GM23338 (cell line): ENCODE data around the gene TINAG. TPM values are rescaled to one million over a fixed set of nuclear protein-coding genes. Genes with fewer than 3 reads are reported as not detected.
A peak's percentile ranks its signal among the peaks of the same experiment; 100 is the strongest.

Source experiments
- ATAC-seq: fragments of 200-7000 bp; cut with Tn5 transposase; 3 replicates; pipeline ENCODE4 v1.9.1; 2020
- DNase-seq: peaks from one replicate; pipeline ENCODE4 v3.0.0-alpha.2; 2015; ENCODE audit warnings: low spot score
- H2AFZ ChIP-seq: fragments of 200-600 bp; sonication (generic); 2 replicates; pipeline ENCODE4 v1.8.0; 2016; ENCODE audit warnings: antibody characterized with exemption, mild to moderate bottlenecking, moderate library complexity
- H3F3A ChIP-seq: fragments of 200-600 bp; sonication (generic); replicated peaks from 2 replicates; pipeline ENCODE4 v1.8.0; 2017; ENCODE audit warnings: antibody characterized with exemption, mixed run types, low read depth
- H3K27ac ChIP-seq: fragments of 200-600 bp; sonication (generic); 2 replicates; pipeline ENCODE4 v1.6.1; 2016; ENCODE audit warnings: low read depth
- H3K27me3 ChIP-seq: fragments of 200-600 bp; sonication (generic); 2 replicates; pipeline ENCODE4 v1.8.0; 2016; ENCODE audit warnings: mild to moderate bottlenecking, mixed run types, moderate library complexity; ENCODE audit not compliant: insufficient read depth
- H3K36me3 ChIP-seq: fragments of 200-600 bp; sonication (generic); 2 replicates; pipeline ENCODE4 v1.8.0; 2016; ENCODE audit warnings: mild to moderate bottlenecking; ENCODE audit not compliant: insufficient read depth
- H3K4me1 ChIP-seq: fragments of 200-600 bp; sonication (generic); 2 replicates; pipeline ENCODE4 v1.8.0; 2016; ENCODE audit warnings: mild to moderate bottlenecking, moderate library complexity; ENCODE audit not compliant: insufficient read depth
- H3K4me2 ChIP-seq: fragments of 200-600 bp; sonication (generic); 2 replicates; pipeline ENCODE4 v1.7.1; 2017; ENCODE audit warnings: mixed run types
- H3K4me3 ChIP-seq: fragments of 200-600 bp; sonication (generic); 2 replicates; pipeline ENCODE4 v1.6.1; 2016; ENCODE audit warnings: mixed run types
- H3K79me2 ChIP-seq: fragments of 200-600 bp; sonication (generic); replicated peaks from 2 replicates; pipeline ENCODE4 v1.8.0; 2017; ENCODE audit warnings: mild to moderate bottlenecking; ENCODE audit not compliant: insufficient read depth
- H3K9me2 ChIP-seq: fragments of 200-600 bp; sonication (generic); 2 replicates; pipeline ENCODE4 v1.8.0; 2017; ENCODE audit not compliant: insufficient read depth
- H4K20me1 ChIP-seq: fragments of 200-600 bp; sonication (generic); replicated peaks from 2 replicates; pipeline ENCODE4 v1.8.0; 2017; ENCODE audit warnings: mild to moderate bottlenecking; ENCODE audit not compliant: insufficient read depth
- H3K27ac Mint-ChIP-seq: 2 replicates; pipeline ENCODE4 v1.8.0; 2020; ENCODE audit warnings: inconsistent platforms, mild to moderate bottlenecking, moderate library complexity, mixed read lengths
- H3K27me3 Mint-ChIP-seq: 3 replicates; pipeline ENCODE4 v1.8.0; 2022; ENCODE audit warnings: low read depth, mild to moderate bottlenecking, moderate library complexity, mixed read lengths, inconsistent platforms; ENCODE audit not compliant: insufficient read depth, poor library complexity
- H3K36me3 Mint-ChIP-seq: 3 replicates; pipeline ENCODE4 v1.8.0; 2021; ENCODE audit warnings: low read depth, mild to moderate bottlenecking, inconsistent platforms, moderate library complexity, mixed read lengths
- H3K4me1 Mint-ChIP-seq: 3 replicates; pipeline ENCODE4 v1.8.0; 2020; ENCODE audit warnings: mild to moderate bottlenecking, inconsistent platforms, mixed read lengths
- H3K4me3 Mint-ChIP-seq: 3 replicates; pipeline ENCODE4 v1.8.0; 2021; ENCODE audit warnings: moderate library complexity, mild to moderate bottlenecking, inconsistent platforms, mixed read lengths
- H3K9me3 Mint-ChIP-seq: 3 replicates; pipeline ENCODE4 v1.8.0; 2020; ENCODE audit warnings: moderate library complexity, mild to moderate bottlenecking, inconsistent platforms, mixed read lengths
- CREB1 ChIP-seq: fragments of 250-450 bp; sonication (Bioruptor Pico); IDR thresholded peaks from 2 replicates; pipeline ENCODE4 v1.5.0; 2020; ENCODE audit warnings: low read depth, mild to moderate bottlenecking, moderate library complexity
- EZH2phosphoT487 ChIP-seq: fragments of 200-600 bp; sonication (generic); IDR thresholded peaks from one replicate; pipeline ENCODE4 v1.8.1; 2018; ENCODE audit warnings: antibody characterized with exemption; ENCODE audit not compliant: unreplicated experiment
- ZNF114 ChIP-seq: fragments of 250-450 bp; sonication (Bioruptor Pico); IDR thresholded peaks from 2 replicates; pipeline ENCODE4 v1.5.0; 2020; ENCODE audit warnings: mild to moderate bottlenecking, moderate library complexity
- polyA plus RNA-seq: library from polyadenylated mRNA; unstranded; fragments of >200 nt; fragmentation: Nextera tagmentation; extraction: Ambion mirVana; gene quantifications from 2 replicates; pipeline ENCODE4 v1.2.1, GENCODE V29; 2016
- total RNA-seq: library from RNA; depleted of rRNA; stranded (reverse); fragments of >200 nt; shearing (Covaris generic); gene quantifications from 2 replicates; pipeline ENCODE4 v1.2.3, GENCODE V29; 2014
- TF ChIP-seq, protein P1 (sequence below), 2 experiments: fragments of 200-600 bp in 1 of 2; sonication (generic) in 1 of 2; conservative IDR thresholded peaks; 2 replicates each; pipeline versions ENCODE4 v1.5.1 to v1.6.1; 2016 to 2017; ENCODE audit warnings: antibody characterized with exemption in 2 of 2, low read depth in 2 of 2, mild to moderate bottlenecking in 2 of 2, moderate library complexity in 1 of 2
- TF ChIP-seq, protein P2 (sequence below): fragments of 250-450 bp; sonication (Bioruptor Pico); IDR thresholded peaks from 2 replicates; pipeline ENCODE4 v1.5.0; 2020; ENCODE audit warnings: mild to moderate bottlenecking, moderate library complexity

TINAG gene
- total and polyA plus RNA-seq, 2 experiments from 2014 or later, result not detected

DNA sequence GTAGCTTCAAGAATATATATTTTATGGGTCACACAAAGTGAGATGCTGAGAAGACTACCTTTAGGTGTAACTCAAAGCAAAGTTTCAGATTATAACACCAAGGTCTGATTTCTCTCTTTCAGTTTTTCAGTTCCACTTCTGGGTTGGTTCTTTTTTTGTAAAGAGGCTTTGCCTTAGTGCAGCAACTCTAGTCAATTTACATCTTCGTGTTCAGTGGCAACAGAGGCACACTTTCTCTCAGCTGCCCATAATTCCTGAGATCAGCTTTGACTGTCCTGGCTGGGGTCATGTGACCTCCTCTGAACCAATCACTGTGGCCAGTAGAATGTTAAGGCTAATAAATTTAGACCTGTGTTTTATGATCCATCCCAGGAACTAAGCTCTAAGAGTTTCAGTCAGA is 120.2 kb downstream of the TINAG start:
- Mint-ChIP-seq H3K36me3 (no peaks in the 10 kb centered on the region), H3K4me1 (no peaks in the 10 kb centered on the region; the same call in 2 of the 3 replicates), H3K4me3 (no peak overlapping the region), H3K9me3 (no peaks in the 10 kb centered on the region), H3K27ac (no peak overlapping the region), H3K27me3 (no peaks in the 10 kb centered on the region)
- H3K79me2 ChIP-seq, result no peaks in the 10 kb centered on the region
- H3K4me3 ChIP-seq, result no peak overlapping the region
- no peaks in the 10 kb centered on the region for H4K20me1 ChIP-seq
- TF ChIP-seq CREB1 (CRISPR knock-in tag), result no peak
- TF ChIP-seq, protein P1, sequence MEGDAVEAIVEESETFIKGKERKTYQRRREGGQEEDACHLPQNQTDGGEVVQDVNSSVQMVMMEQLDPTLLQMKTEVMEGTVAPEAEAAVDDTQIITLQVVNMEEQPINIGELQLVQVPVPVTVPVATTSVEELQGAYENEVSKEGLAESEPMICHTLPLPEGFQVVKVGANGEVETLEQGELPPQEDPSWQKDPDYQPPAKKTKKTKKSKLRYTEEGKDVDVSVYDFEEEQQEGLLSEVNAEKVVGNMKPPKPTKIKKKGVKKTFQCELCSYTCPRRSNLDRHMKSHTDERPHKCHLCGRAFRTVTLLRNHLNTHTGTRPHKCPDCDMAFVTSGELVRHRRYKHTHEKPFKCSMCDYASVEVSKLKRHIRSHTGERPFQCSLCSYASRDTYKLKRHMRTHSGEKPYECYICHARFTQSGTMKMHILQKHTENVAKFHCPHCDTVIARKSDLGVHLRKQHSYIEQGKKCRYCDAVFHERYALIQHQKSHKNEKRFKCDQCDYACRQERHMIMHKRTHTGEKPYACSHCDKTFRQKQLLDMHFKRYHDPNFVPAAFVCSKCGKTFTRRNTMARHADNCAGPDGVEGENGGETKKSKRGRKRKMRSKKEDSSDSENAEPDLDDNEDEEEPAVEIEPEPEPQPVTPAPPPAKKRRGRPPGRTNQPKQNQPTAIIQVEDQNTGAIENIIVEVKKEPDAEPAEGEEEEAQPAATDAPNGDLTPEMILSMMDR (conservative IDR thresholded peaks at IDR 0.05; ENCODE audit: low read depth in 2 of 2), result no peak
- TF ChIP-seq, protein P2, sequence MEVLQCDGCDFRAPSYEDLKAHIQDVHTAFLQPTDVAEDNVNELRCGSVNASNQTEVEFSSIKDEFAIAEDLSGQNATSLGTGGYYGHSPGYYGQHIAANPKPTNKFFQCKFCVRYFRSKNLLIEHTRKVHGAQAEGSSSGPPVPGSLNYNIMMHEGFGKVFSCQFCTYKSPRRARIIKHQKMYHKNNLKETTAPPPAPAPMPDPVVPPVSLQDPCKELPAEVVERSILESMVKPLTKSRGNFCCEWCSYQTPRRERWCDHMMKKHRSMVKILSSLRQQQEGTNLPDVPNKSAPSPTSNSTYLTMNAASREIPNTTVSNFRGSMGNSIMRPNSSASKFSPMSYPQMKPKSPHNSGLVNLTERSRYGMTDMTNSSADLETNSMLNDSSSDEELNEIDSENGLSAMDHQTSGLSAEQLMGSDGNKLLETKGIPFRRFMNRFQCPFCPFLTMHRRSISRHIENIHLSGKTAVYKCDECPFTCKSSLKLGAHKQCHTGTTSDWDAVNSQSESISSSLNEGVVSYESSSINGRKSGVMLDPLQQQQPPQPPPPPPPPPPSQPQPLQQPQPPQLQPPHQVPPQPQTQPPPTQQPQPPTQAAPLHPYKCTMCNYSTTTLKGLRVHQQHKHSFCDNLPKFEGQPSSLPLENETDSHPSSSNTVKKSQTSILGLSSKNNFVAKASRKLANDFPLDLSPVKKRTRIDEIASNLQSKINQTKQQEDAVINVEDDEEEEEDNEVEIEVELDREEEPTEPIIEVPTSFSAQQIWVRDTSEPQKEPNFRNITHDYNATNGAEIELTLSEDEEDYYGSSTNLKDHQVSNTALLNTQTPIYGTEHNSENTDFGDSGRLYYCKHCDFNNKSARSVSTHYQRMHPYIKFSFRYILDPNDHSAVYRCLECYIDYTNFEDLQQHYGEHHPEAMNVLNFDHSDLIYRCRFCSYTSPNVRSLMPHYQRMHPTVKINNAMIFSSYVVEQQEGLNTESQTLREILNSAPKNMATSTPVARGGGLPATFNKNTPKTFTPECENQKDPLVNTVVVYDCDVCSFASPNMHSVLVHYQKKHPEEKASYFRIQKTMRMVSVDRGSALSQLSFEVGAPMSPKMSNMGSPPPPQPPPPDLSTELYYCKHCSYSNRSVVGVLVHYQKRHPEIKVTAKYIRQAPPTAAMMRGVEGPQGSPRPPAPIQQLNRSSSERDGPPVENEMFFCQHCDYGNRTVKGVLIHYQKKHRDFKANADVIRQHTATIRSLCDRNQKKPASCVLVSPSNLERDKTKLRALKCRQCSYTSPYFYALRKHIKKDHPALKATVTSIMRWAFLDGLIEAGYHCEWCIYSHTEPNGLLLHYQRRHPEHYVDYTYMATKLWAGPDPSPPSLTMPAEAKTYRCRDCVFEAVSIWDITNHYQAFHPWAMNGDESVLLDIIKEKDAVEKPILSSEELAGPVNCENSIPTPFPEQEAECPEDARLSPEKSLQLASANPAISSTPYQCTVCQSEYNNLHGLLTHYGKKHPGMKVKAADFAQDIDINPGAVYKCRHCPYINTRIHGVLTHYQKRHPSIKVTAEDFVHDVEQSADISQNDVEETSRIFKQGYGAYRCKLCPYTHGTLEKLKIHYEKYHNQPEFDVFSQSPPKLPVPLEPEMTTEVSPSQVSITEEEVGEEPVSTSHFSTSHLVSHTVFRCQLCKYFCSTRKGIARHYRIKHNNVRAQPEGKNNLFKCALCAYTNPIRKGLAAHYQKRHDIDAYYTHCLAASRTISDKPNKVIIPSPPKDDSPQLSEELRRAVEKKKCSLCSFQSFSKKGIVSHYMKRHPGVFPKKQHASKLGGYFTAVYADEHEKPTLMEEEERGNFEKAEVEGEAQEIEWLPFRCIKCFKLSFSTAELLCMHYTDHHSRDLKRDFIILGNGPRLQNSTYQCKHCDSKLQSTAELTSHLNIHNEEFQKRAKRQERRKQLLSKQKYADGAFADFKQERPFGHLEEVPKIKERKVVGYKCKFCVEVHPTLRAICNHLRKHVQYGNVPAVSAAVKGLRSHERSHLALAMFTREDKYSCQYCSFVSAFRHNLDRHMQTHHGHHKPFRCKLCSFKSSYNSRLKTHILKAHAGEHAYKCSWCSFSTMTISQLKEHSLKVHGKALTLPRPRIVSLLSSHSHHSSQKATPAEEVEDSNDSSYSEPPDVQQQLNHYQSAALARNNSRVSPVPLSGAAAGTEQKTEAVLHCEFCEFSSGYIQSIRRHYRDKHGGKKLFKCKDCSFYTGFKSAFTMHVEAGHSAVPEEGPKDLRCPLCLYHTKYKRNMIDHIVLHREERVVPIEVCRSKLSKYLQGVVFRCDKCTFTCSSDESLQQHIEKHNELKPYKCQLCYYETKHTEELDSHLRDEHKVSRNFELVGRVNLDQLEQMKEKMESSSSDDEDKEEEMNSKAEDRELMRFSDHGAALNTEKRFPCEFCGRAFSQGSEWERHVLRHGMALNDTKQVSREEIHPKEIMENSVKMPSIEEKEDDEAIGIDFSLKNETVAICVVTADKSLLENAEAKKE, result no peak
- TF ChIP-seq ZNF114 (CRISPR knock-in tag), result no peak
- no peak for TF ChIP-seq EZH2phosphoT487
- DNase-seq (no peak), ATAC-seq (no peak)
- H3K4me1 ChIP-seq, result no peaks in the 10 kb centered on the region
- no peak overlapping the region for H3K4me2 ChIP-seq
- no peaks in the 10 kb centered on the region for H3K9me2 ChIP-seq
- H3K27me3 ChIP-seq, result no peaks in the 10 kb centered on the region
- no peaks in the 10 kb centered on the region for H3F3A ChIP-seq
- no peaks in the 10 kb centered on the region for H3K36me3 ChIP-seq
- H2AFZ ChIP-seq, result peak overlapping the region; percentile 4; the same call in 1 of the 2 replicates
- H3K27ac ChIP-seq, result no peak overlapping the region
